HG03139 (cell line): ENCODE results near the gene TTC27.
"Not testable (repeated sequence)": the region's sequence is repeated elsewhere in the genome, so short reads cannot be mapped to it uniquely, and the experiment has no call there.

Source experiments
- ATAC-seq: cut with Tn5 transposase; IDR thresholded peaks from one replicate; pipeline ENCODE4 v1.9.1; 2021; ENCODE audit not compliant: unreplicated experiment

The TTC27 gene

DNA sequence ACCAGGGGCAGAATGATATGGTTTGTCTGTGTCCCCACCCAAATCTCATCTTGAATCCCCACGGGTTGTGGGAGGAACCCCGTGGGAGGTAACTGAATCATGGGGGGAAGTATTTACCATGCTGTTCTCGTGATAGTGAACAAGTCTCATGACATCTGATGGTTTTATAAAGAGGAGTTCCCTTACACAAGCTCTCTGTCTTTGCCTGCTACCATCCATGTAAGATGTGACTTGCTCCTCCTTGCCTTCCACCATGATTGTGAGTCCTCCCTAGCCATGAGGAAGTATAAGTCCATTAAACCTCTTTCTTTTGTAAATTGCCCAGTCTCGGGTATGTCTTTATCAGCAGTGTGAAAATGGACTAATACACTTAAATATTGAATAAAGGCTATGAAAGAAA, 218.4 kb downstream of the TTC27 start:
- not testable (repeated sequence) for ATAC-seq

DNA sequence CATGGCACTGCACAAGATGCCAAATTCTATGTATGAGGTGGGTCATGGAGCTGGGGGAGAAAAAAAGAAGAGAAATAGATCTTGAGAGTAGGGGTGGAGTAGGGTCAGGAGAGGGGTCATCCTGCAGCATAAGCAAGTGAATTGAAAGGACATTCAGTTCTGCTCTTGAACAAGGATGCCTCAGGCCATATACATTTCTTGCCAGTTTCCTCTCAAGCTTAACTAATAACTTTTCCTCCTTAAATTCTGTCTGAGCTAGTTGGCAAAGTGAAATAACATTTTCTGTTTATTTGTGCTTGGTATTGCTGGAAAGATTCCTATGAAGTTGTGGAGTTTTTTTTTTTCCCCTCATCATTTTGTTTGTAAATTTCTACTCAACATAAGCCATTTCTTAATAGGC, 219.9 kb downstream of the TTC27 start:
- no peak for ATAC-seq

DNA sequence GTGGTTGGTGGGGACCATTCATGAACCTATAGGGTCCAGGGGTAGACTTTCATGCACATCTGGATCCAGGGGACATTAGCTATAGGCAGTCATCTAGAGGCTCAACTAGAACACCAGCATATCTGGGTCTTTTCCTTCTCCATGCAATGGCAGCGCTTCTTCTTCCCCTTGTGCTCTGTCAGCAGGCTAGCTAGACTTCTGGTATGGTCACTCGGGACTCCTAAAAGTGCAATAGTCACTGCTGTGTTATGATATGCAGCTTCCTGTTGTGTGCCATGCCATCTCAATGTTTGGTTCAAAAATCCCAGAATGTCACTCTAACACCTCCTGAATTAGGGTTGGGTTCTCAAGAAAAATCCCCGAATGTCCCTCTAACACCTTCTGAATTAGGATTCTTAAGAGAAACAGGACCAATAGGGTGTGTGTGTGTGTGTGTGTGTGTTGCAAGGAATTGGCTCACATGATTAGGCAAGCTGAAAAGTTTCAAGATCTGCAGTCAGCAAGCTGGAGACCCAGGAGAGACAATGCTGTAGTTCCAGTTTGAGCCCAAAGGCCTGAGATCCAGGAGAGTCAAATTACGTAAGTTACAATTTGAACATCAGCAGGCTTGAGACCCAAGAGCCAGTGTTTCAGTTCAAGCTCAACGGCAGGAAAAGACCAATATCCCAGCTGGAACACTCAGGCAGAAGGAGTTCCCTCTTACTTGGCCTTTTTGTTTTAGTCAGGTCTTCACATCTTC, 221.8 kb downstream of the TTC27 start:
- ATAC-seq = no peak

DNA sequence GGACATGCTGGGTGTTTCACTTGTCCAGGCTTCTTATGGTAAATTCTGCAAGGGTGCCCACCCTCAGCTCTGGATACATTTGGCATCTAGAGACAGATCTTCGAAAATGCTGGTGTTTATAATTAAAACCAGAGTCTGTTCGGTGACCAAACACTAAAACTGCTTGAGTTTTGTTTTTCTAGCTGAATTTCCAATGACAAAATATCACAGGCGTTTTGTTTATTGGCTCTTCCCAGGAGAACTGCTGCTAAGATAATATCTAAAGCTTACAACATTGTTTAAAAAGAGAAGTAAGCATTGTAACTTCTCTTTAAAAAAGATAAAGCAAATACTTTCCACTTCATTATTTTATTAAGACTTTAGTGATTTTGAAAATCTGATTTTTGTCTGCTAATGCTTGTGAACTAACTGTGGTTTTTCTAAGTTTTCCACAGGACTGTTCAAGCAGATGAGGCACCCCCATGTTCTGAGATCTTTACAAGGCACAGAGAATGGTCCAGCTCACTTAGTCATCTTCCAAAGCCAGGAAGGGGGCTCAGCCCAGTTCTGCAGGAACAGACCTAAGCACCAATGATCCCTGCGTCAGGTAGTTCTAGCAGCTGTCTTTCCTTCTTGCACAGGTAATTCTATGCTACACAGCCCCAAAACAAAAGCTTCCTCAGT, 224.1 kb downstream of the TTC27 start:
- ATAC-seq = no peak

DNA sequence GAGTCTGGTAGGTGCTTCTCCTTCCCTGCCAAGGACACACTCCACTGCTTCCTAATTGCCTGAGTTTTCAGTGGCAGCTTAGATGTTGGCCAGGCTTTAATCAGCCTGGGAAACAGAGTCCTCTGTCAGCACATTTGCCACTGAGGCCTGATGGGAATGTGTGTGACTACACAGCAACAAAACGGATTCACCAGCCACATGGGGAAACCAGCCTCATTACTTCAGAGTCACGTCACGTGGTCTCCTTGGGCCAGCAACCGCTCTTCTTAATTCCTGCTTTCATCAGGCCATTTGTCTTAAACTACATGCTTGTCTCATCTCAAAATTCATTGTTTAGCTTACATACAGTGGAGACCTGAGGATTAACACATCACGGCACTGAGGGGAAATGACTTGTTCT, 225.0 kb downstream of the TTC27 start:
- no peak for ATAC-seq

DNA sequence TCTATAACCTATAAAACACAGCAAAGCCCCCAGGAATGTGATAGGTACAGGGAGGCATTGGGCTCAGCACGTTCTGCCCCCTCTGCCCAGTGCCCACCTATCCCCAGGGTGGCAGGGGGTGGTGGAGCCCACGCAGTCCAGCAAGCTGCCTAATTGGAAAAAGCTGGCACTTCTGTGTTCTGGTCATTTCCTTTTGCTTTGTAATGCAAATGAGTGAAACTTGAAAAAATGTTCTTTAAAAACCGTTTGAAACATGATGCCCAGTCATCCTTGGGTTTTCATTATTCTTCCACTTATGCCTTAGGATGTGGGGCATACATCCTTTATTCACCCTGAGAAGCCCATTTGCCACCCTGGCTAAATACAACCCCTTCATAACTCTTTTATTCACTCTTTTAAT, 229.0 kb downstream of the TTC27 start:
- ATAC-seq = no peak

DNA sequence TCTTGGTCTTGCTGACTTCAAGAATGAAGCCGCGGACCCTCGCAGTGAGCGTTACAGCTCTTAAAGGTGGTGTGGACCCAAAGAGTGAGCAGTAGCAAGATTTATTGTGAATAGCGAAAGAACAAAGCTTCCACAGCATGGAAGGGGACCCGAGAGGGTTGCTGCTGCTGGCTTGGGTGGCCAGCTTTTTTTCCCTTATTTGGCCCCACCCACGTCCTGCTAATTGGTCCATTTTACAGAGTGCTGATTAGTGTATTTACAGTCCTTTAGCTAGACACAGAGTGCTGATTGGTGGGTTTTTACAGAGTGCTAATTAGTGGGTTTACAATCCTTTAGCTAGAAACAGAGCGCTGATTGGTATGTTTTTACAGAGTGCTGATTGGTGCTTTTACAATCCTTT, 230.9 kb downstream of the TTC27 start:
- no peak for ATAC-seq

DNA sequence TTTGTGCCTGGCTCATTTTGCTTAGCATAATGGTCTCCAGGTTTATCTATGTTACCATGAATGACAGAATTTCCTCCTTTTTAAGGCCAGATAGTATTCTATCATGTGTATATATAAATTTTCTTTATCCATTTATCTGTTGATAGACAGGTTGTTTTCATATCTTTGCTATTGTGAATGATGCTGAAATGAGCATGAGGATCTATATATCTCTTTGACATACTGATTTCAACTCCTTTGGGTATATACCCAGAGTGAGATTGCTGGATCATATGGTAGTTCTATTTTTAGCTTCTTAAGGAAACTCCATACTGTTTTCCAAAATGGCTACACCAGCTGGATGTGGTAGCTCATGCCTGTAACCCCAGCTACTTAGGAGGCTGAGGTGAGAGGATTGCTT, 232.5 kb downstream of the TTC27 start:
- ATAC-seq = no peak

DNA sequence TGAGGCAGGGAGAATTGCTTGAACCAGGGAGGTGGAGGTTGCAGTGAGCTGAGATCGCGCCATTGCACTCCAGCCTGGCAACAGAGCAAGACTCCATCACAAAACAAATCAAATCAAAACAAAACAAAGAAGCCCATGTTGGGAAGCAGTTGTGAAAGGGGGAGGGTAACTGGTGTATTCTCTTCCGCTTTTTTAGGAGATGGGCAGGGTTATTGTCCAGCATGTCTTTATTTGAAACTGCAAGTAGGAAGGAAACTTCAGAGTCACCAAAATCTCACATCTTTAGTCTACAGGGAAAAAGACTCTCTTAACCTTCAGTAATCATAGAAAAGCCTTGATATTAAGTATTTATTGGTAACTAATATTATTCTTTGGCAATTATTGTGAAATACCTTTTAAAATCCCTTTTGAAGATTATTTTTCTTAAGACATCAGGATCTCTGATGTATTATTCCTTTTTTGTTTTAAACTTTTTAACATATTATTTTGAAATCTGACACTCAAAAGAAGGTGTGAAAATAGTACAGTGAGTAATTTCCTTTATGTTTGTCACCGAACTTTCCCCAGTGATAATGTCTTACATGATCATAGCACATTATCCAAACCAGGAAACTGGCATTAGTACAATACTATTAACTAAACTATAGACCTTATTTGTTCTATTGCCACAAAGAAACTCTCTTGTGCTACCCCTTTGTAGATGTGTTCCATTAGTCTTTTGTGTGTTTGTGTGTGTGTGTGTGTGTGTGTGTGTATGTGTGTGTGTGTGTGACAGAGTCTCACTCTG, 234.6 kb downstream of the TTC27 start:
- ATAC-seq = no peak

DNA sequence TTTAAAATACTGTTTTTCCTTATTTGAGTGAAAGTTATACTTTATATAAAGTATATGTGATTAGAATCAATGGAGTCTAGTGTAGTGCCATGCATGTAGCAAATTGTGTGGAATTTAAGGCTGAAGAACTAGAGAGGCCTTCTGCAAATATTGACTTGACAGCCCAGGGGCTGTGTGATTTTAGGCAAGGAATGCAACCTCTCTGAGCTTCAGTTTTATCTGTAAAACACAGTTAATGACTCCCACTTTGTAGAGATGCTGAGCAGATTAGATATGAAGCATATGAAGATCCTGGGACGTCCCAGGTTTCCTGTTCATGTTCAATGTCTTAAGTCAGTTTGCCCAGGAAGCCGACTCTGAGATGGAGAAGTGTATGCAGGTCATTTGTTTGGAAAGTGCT, 235.5 kb downstream of the TTC27 start:
- ATAC-seq = no peak

DNA sequence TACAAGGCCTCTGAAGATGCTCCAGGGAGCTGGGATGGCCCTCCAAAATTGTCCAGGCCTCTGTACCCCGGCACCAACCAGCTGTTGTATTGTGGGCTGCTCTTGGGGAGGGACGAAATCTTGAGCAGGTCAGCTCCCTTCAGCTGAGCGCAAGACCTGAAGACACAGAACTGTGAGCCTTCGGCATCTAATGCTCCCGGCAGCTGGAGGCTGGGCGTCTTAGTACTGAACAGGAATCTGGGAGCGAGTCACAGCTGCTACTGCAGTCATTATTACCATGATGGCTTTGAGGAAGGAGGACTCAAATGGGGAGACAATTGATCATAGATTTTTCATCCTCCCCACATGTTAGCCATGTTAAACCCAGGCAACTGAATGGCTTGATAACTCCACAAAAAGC, 236.0 kb downstream of the TTC27 start:
- no peak for ATAC-seq

DNA sequence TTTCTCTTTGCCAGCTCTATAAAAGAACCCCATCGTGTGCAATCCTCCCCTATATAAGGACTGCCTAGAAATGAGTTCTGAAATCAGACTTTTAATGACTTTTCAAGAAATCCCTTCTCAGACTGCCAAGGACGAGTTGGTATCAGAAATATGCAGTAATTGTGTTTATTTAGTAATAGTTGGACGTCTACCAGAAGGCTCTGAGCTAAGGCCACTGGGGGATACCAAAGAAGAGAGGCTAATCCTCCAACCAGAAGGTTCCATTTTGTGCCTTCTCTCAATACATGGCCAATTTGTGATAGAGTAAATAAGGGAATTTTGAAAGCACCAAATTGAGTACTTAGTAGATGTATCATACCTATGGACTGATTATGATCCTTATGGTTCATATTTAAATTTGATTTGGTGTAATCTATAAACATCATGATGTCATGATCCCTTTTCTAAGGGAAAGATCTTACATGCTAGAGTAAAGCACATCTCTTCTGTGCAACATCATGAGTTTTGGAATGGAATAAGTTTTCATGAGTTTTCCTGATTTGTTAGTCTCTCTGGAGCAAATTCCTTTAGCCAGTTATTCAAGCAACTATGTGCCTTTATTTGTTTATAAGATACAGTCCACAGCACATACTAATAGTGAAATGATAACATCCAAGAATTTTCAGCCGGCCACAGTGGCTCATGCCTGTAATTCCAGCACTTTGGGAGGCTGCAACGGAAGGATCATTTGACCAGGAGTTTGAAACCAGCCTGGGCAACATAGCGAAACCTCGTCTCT, 236.7 kb downstream of the TTC27 start:
- no peak for ATAC-seq

DNA sequence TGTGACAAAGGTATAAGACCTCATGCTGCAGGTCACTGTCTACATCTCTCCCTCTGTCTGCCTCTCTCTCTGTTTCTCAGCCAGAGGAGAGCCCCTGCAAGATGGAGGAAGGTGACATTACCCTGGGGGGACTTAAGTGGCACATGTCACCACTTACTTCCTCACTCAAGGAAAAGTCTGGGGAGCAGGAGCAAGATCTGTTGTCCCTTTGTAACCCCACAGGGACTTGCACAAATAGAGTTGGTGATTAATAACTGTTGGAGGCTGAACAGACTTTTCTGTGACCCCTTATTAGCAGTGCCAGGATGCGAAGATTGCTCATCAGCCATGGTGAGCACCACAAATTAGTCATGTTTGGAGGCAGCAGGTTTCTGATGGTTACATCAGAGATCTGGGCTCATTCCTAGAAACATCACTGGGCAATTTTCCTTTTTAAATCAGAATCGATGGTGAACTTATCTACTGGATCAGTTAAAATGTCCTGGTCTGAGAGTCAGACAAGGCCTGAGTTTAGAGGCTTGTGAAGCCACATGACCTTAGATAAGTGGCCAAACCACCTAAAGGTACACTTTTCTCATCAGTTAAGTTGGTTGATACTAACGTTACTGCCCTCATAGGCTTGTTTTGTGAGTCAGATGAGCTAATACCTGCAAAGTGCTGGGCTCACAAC, 237.7 kb downstream of the TTC27 start:
- no peak for ATAC-seq

DNA sequence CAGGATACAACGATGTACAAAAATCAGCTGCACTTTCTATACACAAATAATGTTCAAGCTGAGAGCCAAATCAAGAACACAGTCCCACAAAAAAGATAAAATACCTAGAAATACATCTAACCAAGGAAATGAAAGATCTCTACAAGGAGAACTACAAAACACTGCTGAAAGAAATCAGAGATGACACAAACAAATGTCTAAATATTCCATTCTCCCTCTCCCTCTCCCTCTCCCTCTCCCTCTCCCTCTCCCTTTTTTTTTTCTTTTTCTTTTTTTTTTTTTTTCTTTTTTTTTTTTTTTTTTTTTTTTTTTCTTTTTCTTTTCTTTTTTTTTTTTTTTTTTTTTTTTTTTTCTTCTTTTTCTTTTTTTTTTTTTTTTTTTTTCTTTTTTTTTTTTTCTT, 238.6 kb downstream of the TTC27 start:
- not testable (repeated sequence) for ATAC-seq
